HG02884 (cell line): ENCODE data around the gene GFOD1.

Experiments used
- ATAC-seq: cut with Tn5 transposase; IDR thresholded peaks from one replicate; pipeline ENCODE4 v1.9.1; 2021; ENCODE audit warnings: mild to moderate bottlenecking, moderate library complexity; ENCODE audit not compliant: unreplicated experiment

The GFOD1 gene

GRCh38 chr6:13486679-13487121, 700 bp downstream of the GFOD1 start:
- ATAC-seq = peak; percentile 18

GRCh38 chr6:13485923-13486562, 1.4 kb downstream of the GFOD1 start:
- no peak for ATAC-seq

DNA sequence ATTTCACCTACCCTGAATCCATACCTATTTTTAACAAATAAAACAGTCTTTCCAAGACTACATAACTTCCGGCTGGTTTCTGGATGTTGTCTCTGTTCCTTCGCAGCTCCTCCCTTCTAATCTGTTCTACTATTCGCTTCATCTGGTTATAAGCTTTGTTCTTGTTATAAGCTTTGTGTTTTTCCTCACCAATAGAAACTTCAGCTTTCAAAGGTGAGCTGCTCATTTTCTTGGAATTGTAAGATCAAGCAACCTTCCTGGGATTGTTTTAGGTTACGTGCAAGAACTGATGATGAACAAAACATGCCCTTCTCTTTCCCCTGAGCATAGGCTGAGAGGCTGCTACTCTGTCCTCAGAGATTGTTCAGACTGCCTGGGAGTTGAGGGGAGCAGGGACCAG, 2.1 kb downstream of the GFOD1 start:
- no peak for ATAC-seq

- no peak for ATAC-seq
Observed at GRCh38 chr6:13484827-13485226, 2.6 kb downstream of the GFOD1 start.

DNA sequence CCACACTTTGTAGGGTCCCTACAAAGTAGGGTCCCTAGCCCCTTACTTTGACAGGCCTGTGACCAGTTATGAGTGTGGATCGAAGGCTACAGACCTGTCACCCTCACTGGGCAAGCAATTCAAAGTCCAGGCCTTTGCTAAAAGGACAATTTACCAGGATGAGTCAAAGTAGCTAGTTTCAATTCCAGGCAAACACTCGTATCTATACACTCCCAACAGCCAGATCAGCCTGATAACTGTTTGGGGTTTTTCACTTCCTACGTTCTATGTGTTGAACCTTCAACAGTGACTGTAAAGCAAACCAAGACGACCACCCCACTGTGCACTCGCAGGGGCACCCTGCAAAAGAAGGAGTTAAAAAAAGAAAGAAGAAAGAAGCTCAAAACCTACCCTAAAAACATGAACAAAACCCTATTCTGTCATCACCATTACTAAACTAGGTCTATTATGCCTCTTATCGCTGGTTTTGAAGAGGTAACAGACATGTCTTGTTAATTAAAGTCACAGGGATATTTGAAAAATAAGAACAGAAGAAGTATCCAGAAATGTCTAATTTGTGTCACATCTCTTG, 3.2 kb downstream of the GFOD1 start:
- ATAC-seq = no peak

- no peak for ATAC-seq
Observed at GRCh38 chr6:13480631-13481501, 6.5 kb downstream of the GFOD1 start.

DNA sequence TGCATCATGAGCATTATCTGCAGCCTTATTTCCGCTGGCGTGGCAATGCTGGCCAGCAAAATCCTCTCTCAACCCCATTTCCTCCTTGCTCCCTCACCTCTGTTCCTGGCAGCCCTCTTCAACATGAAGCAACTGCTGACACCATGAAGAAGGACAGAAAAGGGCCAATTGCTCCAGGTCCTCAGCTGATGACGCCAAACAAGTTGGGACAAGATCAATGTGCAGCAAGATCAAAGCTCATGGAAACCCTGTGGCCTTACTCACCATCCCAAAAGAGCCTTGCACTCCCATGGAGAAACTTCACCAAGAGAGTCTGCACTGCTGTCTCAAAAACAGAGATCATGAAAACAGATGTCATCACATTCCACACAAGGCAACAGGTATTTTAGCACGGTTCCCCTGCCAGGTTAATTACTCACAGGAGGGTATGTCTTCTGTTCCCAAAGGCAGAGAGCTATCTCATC, 7.4 kb downstream of the GFOD1 start:
- no peak for ATAC-seq

GRCh38 chr6:13479206-13479800, 8.1 kb downstream of the GFOD1 start:
- ATAC-seq = no peak

DNA sequence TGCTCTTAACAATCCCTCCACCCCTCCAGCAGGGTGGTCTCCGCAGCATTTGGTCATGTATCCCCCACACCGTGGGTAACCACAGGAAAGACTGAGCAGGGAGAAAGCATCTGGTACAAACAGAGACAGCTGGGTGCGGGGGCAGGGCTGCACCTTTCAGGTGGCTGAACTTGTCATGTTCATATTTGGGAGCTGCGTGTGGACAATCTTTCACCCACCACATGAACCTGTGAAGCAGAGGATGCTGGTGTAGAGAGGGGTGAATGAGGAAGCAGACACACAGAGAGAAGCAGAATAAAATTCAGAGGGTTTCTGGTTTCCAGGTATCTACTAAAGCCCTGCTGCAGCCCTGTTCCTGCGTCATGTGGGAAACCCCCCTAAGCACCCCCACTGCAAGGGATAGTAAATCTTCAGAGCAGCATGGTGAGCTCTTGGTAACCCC, 8.9 kb downstream of the GFOD1 start:
- ATAC-seq = peak; percentile 49

DNA sequence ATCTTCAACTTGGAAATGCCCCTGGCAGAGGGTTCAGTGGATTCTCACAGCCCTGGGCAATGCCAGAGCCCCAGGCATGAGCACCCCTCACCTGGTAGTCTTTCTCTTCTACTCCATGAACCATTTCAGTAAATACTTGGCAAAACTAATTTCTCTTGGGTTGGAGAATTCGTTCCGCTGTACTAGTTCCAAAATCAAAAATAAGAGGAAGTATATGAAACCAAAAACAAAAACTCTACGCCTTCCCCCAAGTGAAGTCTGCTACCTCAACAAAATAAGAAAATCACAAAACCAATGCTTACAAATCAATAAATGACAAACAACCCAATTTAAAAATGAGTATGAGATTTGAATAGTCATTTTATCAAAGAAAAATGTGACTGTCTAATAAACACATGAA, 12.6 kb downstream of the GFOD1 start:
- no peak for ATAC-seq

- no peak for ATAC-seq
Observed at GRCh38 chr6:13474360-13474759, 13.0 kb downstream of the GFOD1 start.

DNA sequence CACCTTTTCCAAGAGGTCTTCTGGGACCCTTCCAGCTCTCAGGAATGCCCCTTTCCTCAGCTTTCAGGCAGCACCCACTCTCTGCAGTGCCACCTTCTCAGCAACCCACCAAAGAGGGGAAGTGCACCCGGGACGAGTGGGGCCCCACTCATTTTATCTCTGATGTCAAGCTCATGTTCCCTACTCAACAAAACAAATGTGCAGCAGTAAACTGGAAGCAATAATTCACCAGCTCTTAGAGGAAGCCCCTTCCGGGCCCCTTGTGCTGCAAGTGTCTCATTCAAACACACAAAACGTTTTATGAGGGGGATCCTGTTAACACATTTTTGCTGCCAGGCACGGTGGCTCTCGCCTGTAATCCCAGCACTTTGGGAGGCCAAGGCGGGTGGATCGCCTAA, 13.6 kb downstream of the GFOD1 start:
- ATAC-seq = no peak

GRCh38 chr6:13472976-13473767, 14.2 kb downstream of the GFOD1 start:
- ATAC-seq = no peak

DNA sequence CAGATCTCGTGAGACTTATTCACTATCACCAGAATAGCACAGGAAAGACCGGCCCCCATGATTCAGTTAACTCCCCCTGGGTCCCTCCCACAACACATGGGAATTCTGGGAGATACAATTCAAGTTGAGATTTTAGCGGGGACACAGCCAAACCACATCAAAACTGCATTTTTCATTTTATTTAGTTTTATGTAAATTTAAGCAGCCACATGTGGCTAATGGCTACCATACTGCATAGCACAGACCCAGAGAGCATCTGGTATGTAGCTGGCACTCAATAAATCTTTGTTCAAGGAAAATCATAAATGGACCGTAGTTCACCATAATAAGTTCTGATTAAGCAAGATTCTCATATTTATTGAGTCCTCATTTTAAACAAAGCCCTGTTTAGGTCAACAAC, 15.3 kb downstream of the GFOD1 start:
- no peak for ATAC-seq

DNA sequence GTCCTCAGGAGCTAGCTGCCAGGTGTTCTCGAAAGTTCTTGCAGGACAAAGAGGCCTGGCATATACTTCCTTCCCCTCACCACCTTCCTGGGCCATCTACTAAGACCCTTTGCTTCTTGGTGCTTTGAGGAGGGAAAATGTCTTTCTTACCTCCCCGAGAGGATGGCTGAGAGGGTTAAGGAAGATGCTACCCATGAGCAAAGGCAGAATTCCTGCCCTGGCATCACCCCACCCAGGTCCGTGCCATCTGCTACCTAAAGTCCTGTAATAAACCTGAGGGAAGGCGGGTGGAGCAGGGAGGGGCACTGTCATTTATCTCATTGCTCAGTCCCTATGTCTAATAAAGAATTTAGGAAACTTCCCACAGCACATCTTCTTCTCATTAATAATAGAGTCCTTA, 16.2 kb downstream of the GFOD1 start:
- ATAC-seq = no peak

DNA sequence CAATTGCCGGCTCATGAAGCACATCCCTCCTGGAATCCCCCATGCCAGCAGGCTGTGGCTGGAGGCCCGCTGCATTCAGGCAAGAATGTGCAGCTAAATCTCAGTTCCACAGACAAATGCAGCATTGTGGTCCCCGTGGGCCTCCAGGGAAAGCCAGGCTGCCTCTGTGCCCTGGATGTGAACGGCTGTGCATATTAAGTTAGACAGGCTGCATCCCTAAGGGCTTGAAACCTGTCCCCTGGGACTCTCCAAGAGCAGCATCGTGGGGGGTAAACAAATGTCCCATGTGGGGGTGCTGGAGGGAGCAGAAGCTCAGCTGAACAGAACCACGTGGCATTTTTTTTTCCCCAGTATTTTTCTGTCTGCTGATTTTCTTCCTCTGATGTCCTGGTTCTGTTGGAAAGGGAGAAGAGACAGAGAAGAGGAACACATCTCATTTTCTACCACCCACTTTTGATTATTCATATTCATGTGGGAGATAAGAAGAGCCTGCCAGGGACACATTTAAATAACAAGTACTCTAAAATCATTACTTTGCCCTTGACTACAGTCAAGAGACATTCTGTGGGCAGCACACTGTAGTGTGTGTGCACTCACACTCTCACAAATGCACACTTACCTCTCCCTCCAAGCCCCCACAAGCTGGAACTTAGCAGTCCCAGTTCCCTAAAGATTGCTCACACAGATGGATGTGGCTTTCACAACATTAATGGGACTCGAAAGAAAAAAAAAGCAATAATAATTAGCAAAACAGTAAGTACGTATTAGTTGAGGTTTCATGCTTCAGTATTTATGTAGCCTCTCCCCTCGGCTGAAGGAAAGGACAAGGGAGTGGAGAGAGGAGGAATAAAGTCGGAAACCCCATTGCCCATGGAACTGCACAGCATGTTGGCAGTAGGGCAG, 16.9 kb downstream of the GFOD1 start:
- no peak for ATAC-seq

- ATAC-seq = no peak
Observed at GRCh38 chr6:13469693-13470092, 17.7 kb downstream of the GFOD1 start.

DNA sequence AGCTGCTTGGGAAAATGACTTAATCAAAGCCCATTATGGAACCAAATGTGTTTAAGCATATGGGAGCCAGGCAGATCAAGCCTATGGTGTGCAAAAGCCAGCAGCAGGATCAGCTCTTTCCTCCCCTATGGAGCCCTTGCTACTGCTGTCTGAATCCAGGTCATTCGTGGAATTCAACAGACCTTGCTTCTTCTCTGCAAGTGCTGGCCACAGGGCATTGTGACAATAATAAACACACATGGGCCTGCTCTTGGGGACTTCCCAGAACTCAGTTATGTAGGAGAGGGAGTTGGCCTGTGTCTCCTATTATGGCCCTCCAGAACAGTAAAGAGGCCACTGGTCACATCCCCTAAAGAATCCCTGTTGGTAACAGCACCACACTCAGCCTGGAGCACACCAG, 18.6 kb downstream of the GFOD1 start:
- ATAC-seq = no peak

DNA sequence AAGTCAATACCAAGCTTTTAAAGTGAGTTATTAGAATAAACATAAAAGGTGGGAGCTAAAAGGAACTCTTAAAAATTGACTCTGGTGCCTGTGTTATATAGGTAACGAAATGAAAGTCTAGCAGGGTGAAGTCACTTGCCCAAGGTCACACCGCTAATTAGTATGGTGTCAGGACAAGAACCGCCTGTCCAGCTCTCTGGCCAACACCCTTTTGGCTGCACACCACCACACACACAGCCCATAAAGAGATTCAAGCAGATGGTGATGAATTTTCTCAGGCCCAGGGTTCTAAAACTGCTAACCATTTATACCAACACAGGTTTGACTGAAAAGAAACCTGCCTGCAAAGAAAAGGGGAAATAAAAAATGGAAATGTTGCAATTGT, 20.2 kb downstream of the GFOD1 start:
- no peak for ATAC-seq
